Keratinocyte (primary cell): ENCODE results near the gene KHNYN.
A peak's percentile ranks its signal among the peaks of the same experiment; 100 is the strongest.

Experiments used
- CTCF ChIP-seq, 3 experiments: IDR thresholded peaks in 1 of 3; conservative IDR thresholded peaks in 1 of 3; optimal IDR thresholded peaks in 1 of 3; 2 replicates in 2 of 3; 3 replicates in 1 of 3; pipeline versions ENCODE3 to v1.5.1; 2011; ENCODE audit warnings: low read length in 3 of 3, mild to moderate bottlenecking in 3 of 3, moderate library complexity in 2 of 3, control low read depth in 1 of 3, inconsistent platforms in 1 of 3; ENCODE audit not compliant: insufficient read depth in 2 of 3; ENCODE audit errors: extremely low read depth in 1 of 3
- EZH2 ChIP-seq: IDR thresholded peaks from one replicate; pipeline ENCODE4 v1.6.1; 2012; ENCODE audit warnings: inconsistent platforms, mild to moderate bottlenecking, low read length, moderate library complexity

- peak; percentile 29 to 56 (median 42) for TF ChIP-seq CTCF (optimal IDR thresholded peaks at IDR 0.05 in 1 of 3, IDR thresholded peaks at IDR 0.05 in 1 of 3, conservative IDR thresholded peaks at IDR 0.05 in 1 of 3; ENCODE audit: extremely low read depth in 1 of 3, insufficient read depth in 2 of 3, low read length in 3 of 3)
- TF ChIP-seq EZH2: no peak
Measured at GRCh38 chr14:24392325-24393091, 37.2 kb upstream of the KHNYN start.
